Left lung (tissue), 10 donors: ENCODE measurements around the gene ADGRG6. TPM values are rescaled to one million over a fixed set of nuclear protein-coding genes. Genes with fewer than 3 reads are reported as not detected.

Experiments used
- ATAC-seq: fragments of 200-7000 bp; cut with Tn5 transposase; one replicate; pipeline ENCODE4 v1.9.1; 2020; ENCODE audit warnings: moderate library complexity
- DNase-seq, 4 donors: peaks; one replicate each; pipeline ENCODE4 v3.0.0-alpha.2; 2013 to 2020
- H3K27ac ChIP-seq, 2 donors: fragments of 200-600 bp; sonication (generic) in 1 of 2; one replicate each; pipeline versions ENCODE4 v1.5.0 to v1.8.0; 2020 to 2021
- H3K27me3 ChIP-seq, 2 donors: fragments of 200-600 bp; sonication (generic) in 1 of 2; one replicate each; pipeline versions ENCODE4 v1.5.0 to v1.8.0; 2020 to 2021
- H3K36me3 ChIP-seq, 2 donors: fragments of 200-600 bp; sonication (generic) in 1 of 2; one replicate each; pipeline versions ENCODE4 v1.5.0 to v1.8.0; 2020 to 2021
- H3K4me1 ChIP-seq, 2 donors: fragments of 200-600 bp; one replicate each; pipeline ENCODE4 v1.8.0; 2021
- H3K4me3 ChIP-seq, 2 donors: fragments of 200-600 bp; sonication (generic) in 1 of 2; one replicate each; pipeline versions ENCODE4 v1.5.0 to v1.8.0; 2020 to 2021; ENCODE audit warnings: mild to moderate bottlenecking in 1 of 2
- H3K9me3 ChIP-seq, 2 donors: fragments of 200-600 bp; sonication (generic) in 1 of 2; one replicate each; pipeline versions ENCODE4 v1.5.0 to v1.8.0; 2020 to 2021
- intact Hi-C, 2 donors: fragments of 100-400 bp; cut with DNase I; formaldehyde crosslinking; loops; one replicate each; pipeline versions ENCODE4 v1.11.2 to v1.14.2; 2022
- polyA plus RNA-seq, 6 donors: library from polyadenylated mRNA; unstranded; fragments of 120-200 nt; gene quantifications; one replicate each; pipeline ENCODE4 v1.2.1, GENCODE V29; 2013; ENCODE audit not compliant: insufficient read length in 6 of 6
- total RNA-seq, 2 donors: library from RNA; stranded (reverse); fragmentation: NEBNext Ultra II Directional; extraction: Animal tissue kit (Norgen Biotek cat#: 25700); gene quantifications; one replicate each; pipeline ENCODE4 v1.2.1, GENCODE V29; 2021
- TF ChIP-seq, protein P1 (sequence below), 2 donors: fragments of 200-600 bp; sonication (generic) in 1 of 2; IDR thresholded peaks; one replicate each; pipeline versions ENCODE4 v1.5.0 to v1.8.0; 2021; ENCODE audit warnings: antibody characterized with exemption in 2 of 2
- donor health status: DM: no; HTN: yes; CAD: no.
- donor health status: DM: no; HTN: no; CAD: no.

The ADGRG6 gene
- total and polyA plus RNA-seq, 8 donors: 34.2 to 160 (median 137) TPM

DNA sequence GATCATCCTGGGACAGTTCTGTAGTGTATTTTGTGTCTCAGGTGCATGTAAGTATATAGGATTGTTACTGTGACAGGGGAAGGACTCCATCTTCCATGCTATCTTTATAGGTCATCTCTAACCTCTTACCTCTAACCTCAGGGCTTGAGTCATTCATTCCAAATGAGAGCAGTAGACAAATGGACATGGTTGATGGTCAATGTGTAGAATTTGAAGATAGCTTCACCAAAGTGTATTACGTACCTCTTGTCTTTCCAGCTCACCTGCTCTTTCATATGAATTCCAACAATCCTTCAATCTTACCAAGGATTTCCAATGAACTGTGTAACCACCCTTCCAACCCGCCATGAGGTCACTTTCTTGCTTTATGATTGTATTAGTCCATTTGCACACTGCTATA, 8.7 kb upstream of the ADGRG6 start:
- DNase-seq (no peak), ATAC-seq (no peak)
- no peak overlapping the region for H3K27ac ChIP-seq
- H3K4me1 ChIP-seq: no peaks in the 10 kb centered on the region
- TF ChIP-seq, protein P1, sequence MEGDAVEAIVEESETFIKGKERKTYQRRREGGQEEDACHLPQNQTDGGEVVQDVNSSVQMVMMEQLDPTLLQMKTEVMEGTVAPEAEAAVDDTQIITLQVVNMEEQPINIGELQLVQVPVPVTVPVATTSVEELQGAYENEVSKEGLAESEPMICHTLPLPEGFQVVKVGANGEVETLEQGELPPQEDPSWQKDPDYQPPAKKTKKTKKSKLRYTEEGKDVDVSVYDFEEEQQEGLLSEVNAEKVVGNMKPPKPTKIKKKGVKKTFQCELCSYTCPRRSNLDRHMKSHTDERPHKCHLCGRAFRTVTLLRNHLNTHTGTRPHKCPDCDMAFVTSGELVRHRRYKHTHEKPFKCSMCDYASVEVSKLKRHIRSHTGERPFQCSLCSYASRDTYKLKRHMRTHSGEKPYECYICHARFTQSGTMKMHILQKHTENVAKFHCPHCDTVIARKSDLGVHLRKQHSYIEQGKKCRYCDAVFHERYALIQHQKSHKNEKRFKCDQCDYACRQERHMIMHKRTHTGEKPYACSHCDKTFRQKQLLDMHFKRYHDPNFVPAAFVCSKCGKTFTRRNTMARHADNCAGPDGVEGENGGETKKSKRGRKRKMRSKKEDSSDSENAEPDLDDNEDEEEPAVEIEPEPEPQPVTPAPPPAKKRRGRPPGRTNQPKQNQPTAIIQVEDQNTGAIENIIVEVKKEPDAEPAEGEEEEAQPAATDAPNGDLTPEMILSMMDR (IDR thresholded peaks at IDR 0.05): no peak
- no peak overlapping the region for H3K4me3 ChIP-seq
- intact Hi-C loops: no loop called here
- no peaks in the 10 kb centered on the region for H3K36me3 ChIP-seq
- H3K27me3 ChIP-seq: no peaks in the 10 kb centered on the region
- H3K9me3 ChIP-seq: no peaks in the 10 kb centered on the region

DNA sequence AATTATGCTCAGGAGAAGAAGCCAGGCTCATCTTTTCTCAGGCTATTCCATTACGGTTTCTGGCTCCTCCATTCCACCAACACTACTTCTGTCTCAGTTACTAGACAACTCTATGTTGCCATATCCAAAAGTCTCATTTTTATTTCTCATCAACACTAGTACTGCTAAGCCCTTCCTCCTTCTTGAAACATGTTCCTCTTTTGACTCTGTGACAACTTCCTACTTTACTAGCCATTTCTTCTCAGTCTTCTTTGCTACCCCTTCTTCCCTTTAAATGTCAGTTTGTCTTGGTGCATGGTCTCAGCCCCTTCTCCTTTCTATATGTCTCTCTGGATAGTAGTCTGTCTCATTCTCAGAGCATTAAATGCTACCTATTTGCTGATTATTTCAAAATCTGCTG, 7.1 kb upstream of the ADGRG6 start:
- Histone ChIP-seq H3K36me3 (no peaks in the 10 kb centered on the region), H3K4me1 (no peaks in the 10 kb centered on the region), H3K27ac (no peak overlapping the region), H3K27me3 (no peaks in the 10 kb centered on the region), H3K9me3 (no peaks in the 10 kb centered on the region), H3K4me3 (no peak overlapping the region)
- intact Hi-C loops: no loop called here
- peak; percentile 62 for ATAC-seq
- no peak for DNase-seq
- TF ChIP-seq, protein P1 (IDR thresholded peaks at IDR 0.05): no peak

DNA sequence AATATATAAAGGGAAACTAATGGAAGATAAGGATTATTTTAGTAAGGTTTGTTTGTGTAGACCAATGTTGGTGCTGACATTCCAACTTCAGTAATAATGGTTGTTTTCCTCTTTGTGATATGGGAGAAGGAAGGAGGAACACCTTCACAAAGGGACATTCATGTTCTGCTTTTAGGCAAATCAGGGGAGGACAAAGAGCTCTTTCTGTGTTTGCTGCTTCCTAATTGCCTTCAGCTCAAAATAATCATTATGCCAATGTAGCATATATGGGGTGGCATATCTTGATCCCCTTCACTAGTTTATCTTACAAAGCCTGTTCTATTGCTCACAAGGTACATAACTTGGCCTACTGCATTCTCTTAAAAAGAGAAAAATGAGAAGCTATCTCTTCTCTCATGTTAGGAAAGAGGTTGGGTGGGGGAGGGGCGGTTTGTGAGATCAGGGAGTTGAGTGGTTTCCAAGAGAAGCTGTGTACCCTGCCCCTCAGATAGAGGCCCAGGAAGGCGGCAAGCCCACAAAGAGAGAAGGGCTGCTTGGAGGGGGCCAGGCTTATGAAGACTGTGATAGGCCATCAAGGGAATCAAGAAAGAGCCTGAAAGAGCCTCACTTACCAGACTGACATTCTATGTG, 4.7 kb upstream of the ADGRG6 start:
- DNase-seq (no peak), ATAC-seq (no peak)
- H3K27ac ChIP-seq: no peak overlapping the region
- H3K4me3 ChIP-seq: no peak overlapping the region
- H3K36me3 ChIP-seq: no peaks in the 10 kb centered on the region
- peaks cover 0 to 16% of the 10 kb centered on the region in 2 donors for H3K27me3 ChIP-seq
- peaks cover 0 to 11% of the 10 kb centered on the region in 2 donors for H3K4me1 ChIP-seq
- intact Hi-C loops: no loop called here
- H3K9me3 ChIP-seq: no peaks in the 10 kb centered on the region
- TF ChIP-seq, protein P1 (IDR thresholded peaks at IDR 0.05): no peak

DNA sequence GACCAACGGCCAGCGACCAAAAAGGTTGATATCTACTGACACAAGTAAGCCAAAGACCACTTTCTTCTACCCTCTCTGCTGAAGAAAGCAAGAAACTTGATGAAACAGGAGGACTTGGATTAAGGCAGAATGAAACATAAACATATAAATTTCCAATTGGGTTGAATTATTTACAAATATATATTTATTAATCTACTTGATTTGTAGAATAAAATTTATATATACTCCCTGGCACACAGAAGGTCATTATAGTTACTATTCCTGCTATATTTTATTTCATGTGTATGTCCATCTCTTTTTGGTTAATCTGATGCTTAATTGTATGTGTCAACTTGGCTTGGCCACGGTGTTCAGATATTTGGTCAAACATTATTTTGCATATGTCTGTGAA, 4.2 kb upstream of the ADGRG6 start:
- H3K9me3 ChIP-seq: no peaks in the 10 kb centered on the region

DNA sequence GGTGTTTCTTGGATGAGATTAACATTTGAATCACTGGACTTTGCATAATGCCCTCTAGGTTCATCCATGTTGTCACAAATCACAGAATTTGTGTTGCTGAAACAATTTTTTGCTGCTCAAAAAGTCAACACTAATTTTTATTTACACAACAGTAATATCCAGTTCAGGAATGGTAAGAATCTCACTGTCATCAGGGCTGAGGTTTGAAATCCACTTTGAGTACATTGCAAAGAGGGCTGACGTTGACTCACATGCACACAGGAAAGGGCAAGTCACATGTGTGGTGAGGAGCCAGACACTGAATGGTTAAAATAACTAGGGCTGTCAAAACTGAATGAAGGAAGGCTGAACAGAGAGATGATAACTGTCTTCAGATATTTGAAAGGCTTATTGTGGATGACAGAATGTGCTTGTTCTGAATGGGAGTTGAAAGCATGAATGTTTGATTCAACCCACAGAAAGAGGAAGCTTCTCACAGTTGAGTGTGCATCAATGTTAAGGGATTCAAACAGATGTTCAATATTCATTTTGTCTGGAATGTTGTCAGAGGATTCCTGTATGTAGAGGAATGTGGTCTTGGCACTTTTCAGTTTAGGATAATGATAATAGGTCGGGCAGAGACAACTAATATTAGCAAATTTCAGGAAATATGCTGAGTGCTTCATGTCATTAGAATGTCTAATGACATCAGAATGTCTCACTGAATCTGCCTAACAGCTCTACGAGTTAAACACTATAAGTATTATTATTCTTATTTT, 3.6 kb upstream of the ADGRG6 start:
- Histone ChIP-seq H3K4me3 (no peak overlapping the region), H3K36me3 (no peaks in the 10 kb centered on the region), H3K27me3 (peaks cover 0 to 27% of the 10 kb centered on the region in 2 donors), H3K27ac (no peak overlapping the region), H3K4me1 (peaks cover 0 to 11% of the 10 kb centered on the region in 2 donors), H3K9me3 (no peaks in the 10 kb centered on the region)
- TF ChIP-seq, protein P1 (IDR thresholded peaks at IDR 0.05): no peak
- no peak for DNase-seq
- intact Hi-C loops: no loop called here
- no peak for ATAC-seq

More for the DNA sequence above, 4.2 kb upstream of the ADGRG6 start:
- ATAC-seq (no peak), DNase-seq (no peak)
- TF ChIP-seq, protein P1 (IDR thresholded peaks at IDR 0.05): no peak
- peaks cover 0 to 21% of the 10 kb centered on the region in 2 donors for H3K27me3 ChIP-seq
- H3K27ac ChIP-seq: no peak overlapping the region
- intact Hi-C loops: no loop called here
- H3K4me1 ChIP-seq: peaks cover 0 to 11% of the 10 kb centered on the region in 2 donors
- no peak overlapping the region for H3K4me3 ChIP-seq
- H3K36me3 ChIP-seq: no peaks in the 10 kb centered on the region
